ENCODE results near the gene TAAR8. TPM values are rescaled to one million over a fixed set of nuclear protein-coding genes. Genes with fewer than 3 reads are reported as not detected.

The TAAR8 gene
- total and polyA plus RNA-seq, 2 of the 13 experiments (the other 11 are each of a cell fraction or from before 2014, with no cell fraction given), result 0.07 TPM; not detected in 1

DNA sequence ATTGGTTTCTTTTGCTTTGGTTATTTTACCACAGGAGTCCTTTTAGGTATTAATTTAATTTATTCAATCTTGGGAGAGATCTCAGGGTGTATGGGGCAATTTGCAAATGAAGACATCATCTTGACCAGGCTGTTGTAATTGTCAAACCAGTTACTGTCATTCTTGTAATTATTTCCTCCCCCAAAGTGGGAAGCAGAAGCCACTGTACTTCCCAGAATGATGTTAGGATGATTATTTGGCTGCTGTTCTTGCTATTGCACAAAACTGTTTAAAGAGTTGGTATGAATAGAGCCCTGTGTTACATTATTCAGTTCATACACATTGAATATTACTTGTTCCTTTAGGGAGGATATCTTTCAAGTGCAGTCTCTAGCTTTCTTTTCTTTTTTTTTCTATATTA is 19.3 kb downstream of the TAAR8 start:
- no peaks in the 10 kb centered on the region for H3K79me2 ChIP-seq (ENCODE audit: insufficient read depth, low read length)

DNA sequence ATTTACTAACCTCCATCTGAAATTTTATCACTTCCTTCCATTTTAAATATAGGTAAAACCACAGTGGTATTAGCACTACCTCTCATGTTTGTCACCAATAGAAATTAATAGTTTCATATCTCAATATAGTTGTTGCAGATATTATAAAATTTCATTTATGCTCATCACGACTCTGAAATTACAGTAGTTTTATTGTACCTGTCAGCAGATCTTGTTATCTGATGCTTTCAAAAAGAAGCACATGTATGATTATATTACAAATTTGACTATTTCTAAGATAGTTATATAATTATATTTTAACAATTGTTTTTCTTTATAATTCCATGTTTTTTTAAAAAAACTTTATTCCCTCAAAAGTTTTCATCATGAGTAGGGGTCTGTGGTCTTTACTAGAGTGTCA is 32.2 kb downstream of the TAAR8 start:
- intact Hi-C loops (cut with micrococcal nuclease; ENCODE audit: unreplicated experiment) (no loop called here), in situ Hi-C loops (cut with HindIII; ENCODE audit: extremely low pct_ligation_motif_present, low pct_unique_long_range_greater_than_20kb) (no loop called here)
- Histone ChIP-seq H3K4me2 (ENCODE audit: low read depth, low read length) (no peak overlapping the region), H3K27ac (ENCODE audit: extremely low read length, insufficient read depth, low read length) (no peak overlapping the region), H3K36me3 (replicated peaks in 1 of 2; ENCODE audit: control insufficient read depth in 1 of 2, insufficient read depth in 2 of 2, low read length in 2 of 2) (no peaks in the 10 kb centered on the region), H4K20me1 (ENCODE audit: insufficient read depth, low read length) (no peaks in the 10 kb centered on the region), H3K4me3 (replicated peaks in 1 of 3; ENCODE audit: insufficient read depth in 1 of 3, low read depth in 2 of 3, low read length in 3 of 3) (no peak overlapping the region), H3K4me1 (ENCODE audit: insufficient read depth, low read length) (no peaks in the 10 kb centered on the region), H3K27me3 (ENCODE audit: control insufficient read depth in 1 of 2, insufficient read depth in 2 of 2, low read length in 2 of 2) (no peaks in the 10 kb centered on the region), H3K9me3 (ENCODE audit: low read length) (no peaks in the 10 kb centered on the region), H3K9ac (ENCODE audit: insufficient read depth, low read depth, low read length) (no peak overlapping the region), H3K79me2 (ENCODE audit: insufficient read depth, low read length) (no peaks in the 10 kb centered on the region), H2AFZ (ENCODE audit: low read length) (no peak overlapping the region)
- ChIA-PET POLR2A (no interaction called here), CTCF (ENCODE audit: low intra/inter-chr PET ratio, low total read pairs) (no interaction called here)
- 0% methylated on average over 1 of the region's 1 CpG for WGBS (ENCODE audit: low lambda C conversion rate)
- ATAC-seq (no peak), FAIRE-seq (no peak), DNase-seq (ENCODE audit: low spot score) (no peak)
- no TSS peak for BruUV-seq (replicated peaks)
- TF ChIP-seq GFI1 (CRISPR knock-in tag; IDR thresholded peaks at IDR 0.05; ENCODE audit: borderline replicate concordance), result no peak
- no peak for TF ChIP-seq ATF7-NPFF (CRISPR knock-in tag; IDR thresholded peaks at IDR 0.05; ENCODE audit: low read depth)
- no peak for TF ChIP-seq SETDB1 (CRISPR knock-in tag; IDR thresholded peaks at IDR 0.05; ENCODE audit: borderline replicate concordance)
- TF ChIP-seq MAFF (IDR thresholded peaks at IDR 0.05; ENCODE audit: low read depth, low read length), result peak; percentile 68
- TF ChIP-seq MAFK (conservative IDR thresholded peaks at IDR 0.05 in 1 of 2, IDR thresholded peaks at IDR 0.05 in 1 of 2; ENCODE audit: low read length in 2 of 2), result peak; percentile 65 to 85

More for the DNA sequence above, 19.3 kb downstream of the TAAR8 start:
- ChIA-PET POLR2A (no interaction called here), CTCF (ENCODE audit: low intra/inter-chr PET ratio, low total read pairs) (no interaction called here)
- ATAC-seq, result no peak
- H3K9me3 ChIP-seq (ENCODE audit: low read length), result no peaks in the 10 kb centered on the region
- BruUV-seq (replicated peaks), result no TSS peak
- H3K27me3 ChIP-seq (ENCODE audit: control insufficient read depth in 1 of 2, insufficient read depth in 2 of 2, low read length in 2 of 2), result no peaks in the 10 kb centered on the region; a peak in 1 of 5 replicates
- no peak overlapping the region for H2AFZ ChIP-seq (ENCODE audit: low read length)
- H3K27ac ChIP-seq (ENCODE audit: extremely low read length, insufficient read depth, low read length), result no peak overlapping the region
- no peak for DNase-seq (ENCODE audit: low spot score)
- no peak for FAIRE-seq
- TF ChIP-seq TOPORS (CRISPR knock-in tag; IDR thresholded peaks at IDR 0.05), result no peak
- no peak for TF ChIP-seq NPAS2 (CRISPR knock-in tag; IDR thresholded peaks at IDR 0.05; ENCODE audit: borderline replicate concordance)
- TF ChIP-seq ZNF589 (CRISPR knock-in tag; conservative IDR thresholded peaks at IDR 0.05), result no peak
- TF ChIP-seq, protein P1, sequence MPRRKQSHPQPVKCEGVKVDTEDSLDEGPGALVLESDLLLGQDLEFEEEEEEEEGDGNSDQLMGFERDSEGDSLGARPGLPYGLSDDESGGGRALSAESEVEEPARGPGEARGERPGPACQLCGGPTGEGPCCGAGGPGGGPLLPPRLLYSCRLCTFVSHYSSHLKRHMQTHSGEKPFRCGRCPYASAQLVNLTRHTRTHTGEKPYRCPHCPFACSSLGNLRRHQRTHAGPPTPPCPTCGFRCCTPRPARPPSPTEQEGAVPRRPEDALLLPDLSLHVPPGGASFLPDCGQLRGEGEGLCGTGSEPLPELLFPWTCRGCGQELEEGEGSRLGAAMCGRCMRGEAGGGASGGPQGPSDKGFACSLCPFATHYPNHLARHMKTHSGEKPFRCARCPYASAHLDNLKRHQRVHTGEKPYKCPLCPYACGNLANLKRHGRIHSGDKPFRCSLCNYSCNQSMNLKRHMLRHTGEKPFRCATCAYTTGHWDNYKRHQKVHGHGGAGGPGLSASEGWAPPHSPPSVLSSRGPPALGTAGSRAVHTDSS (CRISPR knock-in tag; conservative IDR thresholded peaks at IDR 0.05), result no peak
- no peaks in the 10 kb centered on the region; the same call in 1 of the 2 replicates for H4K20me1 ChIP-seq (ENCODE audit: insufficient read depth, low read length)
- in situ Hi-C loops (cut with HindIII; ENCODE audit: extremely low pct_ligation_motif_present, low pct_unique_long_range_greater_than_20kb), result no loop called here
- H3K36me3 ChIP-seq (replicated peaks in 1 of 2; ENCODE audit: control insufficient read depth in 1 of 2, insufficient read depth in 2 of 2, low read length in 2 of 2), result no peaks in the 10 kb centered on the region
- intact Hi-C loops (cut with micrococcal nuclease; ENCODE audit: unreplicated experiment), result no loop called here
- no peak overlapping the region for H3K4me2 ChIP-seq (ENCODE audit: low read depth, low read length)
- H3K4me1 ChIP-seq (ENCODE audit: insufficient read depth, low read length), result no peaks in the 10 kb centered on the region
- no peak overlapping the region for H3K4me3 ChIP-seq (replicated peaks in 1 of 3; ENCODE audit: insufficient read depth in 1 of 3, low read depth in 2 of 3, low read length in 3 of 3)
- no peak overlapping the region for H3K9ac ChIP-seq (ENCODE audit: insufficient read depth, low read depth, low read length)

Measured in HepG2 (cell line).